ENCODE data around the gene DNM1L. TPM values are rescaled to one million over a fixed set of nuclear protein-coding genes. Genes with fewer than 3 reads are reported as not detected.

DNM1L gene
- total RNA-seq: 53.0 and 83.0 TPM in 2 replicates

DNA sequence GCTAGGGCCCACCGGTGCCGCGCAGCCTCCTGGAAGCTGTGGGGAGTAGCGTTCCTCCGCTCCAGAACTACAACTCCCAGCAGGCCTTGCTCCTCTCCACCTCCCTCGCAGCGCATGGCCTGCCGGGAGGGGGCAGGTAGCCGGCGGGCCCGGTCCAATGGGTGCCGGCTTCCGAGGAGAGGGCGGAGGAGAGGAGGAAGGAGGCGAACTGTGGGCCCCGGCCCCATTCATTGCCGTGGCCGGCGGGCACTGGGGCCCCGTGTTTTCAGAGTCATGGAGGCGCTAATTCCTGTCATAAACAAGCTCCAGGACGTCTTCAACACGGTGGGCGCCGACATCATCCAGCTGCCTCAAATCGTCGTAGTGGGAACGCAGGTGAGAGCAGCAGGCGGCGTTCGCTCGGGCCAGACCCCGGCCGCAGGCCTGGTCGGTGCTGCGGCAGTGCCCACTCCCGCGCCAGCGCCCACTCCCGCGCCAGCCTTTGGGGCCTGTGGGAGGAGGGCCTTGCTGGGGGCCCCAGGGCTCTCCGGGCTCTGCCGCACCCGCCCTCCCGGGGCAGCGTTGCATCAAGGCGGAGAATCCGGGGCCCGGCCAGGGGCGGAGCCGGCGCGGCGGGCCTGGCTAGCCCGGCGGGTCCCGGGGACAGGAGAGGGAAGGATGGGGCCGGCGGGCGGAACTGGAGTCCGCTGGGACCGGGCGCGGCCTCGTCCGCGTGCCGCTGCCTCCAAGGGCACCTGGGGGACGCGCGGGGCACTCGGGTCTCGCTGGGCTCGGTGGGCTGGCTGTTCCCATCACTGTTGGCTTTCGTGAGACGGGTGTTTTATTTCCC is at the start of gene DNM1L:
Gene DNM1L (plus strand): TSS at position 211 of the 829 bp plus-strand sequence. CDS start 63 bp downstream, at position 274.

DNA sequence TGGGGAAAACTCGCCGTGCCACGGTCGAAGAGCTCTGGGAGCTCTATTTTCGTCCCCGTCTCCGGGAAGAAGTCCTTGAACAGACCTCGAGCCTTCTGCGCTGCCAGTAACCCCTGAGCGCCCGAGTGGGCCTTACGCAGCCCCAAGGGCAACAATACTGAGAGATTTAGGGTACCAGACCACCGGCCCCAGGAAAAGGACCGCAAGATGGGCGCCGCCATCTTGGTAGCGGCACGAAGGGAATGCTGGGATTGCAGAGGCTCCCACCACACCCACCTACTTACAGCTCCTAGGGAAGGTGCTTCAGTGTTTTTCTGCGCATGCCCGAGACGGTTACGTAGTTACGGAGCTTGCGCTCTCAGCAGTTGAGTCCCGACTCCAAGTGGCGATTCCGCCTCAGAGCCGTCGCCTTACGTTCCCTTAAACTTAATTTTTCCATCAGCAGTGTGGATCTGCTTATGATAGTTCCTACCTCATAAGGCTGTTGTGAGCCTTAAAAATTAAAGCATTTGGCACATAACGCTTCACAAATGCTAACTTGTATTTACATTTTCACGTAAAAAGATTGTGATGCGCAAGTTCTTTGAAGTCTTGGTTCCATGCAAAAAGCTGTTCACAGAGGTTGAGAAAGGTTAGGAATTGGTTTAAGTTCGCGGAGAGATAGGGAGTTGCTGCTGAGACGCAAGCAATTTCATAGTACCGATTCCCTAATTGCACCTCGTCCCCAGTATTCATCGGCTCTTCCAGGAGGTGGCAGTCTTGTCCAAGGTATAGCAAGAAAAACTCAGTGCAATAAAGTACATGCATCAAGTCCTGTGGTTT is 76.8 kb downstream of the DNM1L start, which contains the start of gene YARS2:
Gene YARS2 (minus strand): TSS at position 244 of the 822 bp plus-strand sequence. CDS start 23 bp downstream, at position 221.

Small RNA genes lying within 50 kb of the gene (small RNA-seq; reads per million reads assigned to genes)
- gene RF00019 (ENCODE audit: low replicate concordance): not detected

Other genes with a start within 250 kb of the DNM1L start
- gene YARS2, start 76.6 kb downstream of the DNM1L start, total RNA-seq: 19.3 and 36.1 TPM in 2 replicates
- gene PKP2, start 217.5 kb downstream of the DNM1L start, total RNA-seq: 3.7 and 39.6 TPM in 2 replicates